T-helper 1 cell treated with Interleukin-12 subunit alpha and Interleukin-12 subunit beta and Interleukin-4 antibody, amounts not matched to agents 30 ng/mL and 1 ng/mL, for 36 hours (primary cell): ENCODE results near the gene KIF9. TPM values are rescaled to one million over a fixed set of nuclear protein-coding genes. Genes with fewer than 3 reads are reported as not detected.
"Not testable (repeated sequence)": the region's sequence is repeated elsewhere in the genome, so short reads cannot be mapped to it uniquely, and the experiment has no call there.

Experiments
- intact Hi-C: fragments of 100-400 bp; cut with micrococcal nuclease; formaldehyde crosslinking; loops from one replicate; pipeline ENCODE4 v1.15.1; 2024
- total RNA-seq: library from RNA; stranded (reverse); gene quantifications from 2 replicates; pipeline ENCODE4 v1.2.3, GENCODE V29; 2022

The KIF9 gene
- 2.0 and 3.1 TPM in 2 replicates for total RNA-seq

GRCh38 chr3:47282424-47283192 is at the start of gene KIF9, which contains the start of gene KLHL18:
TSS of gene KIF9 (minus strand) at chr3:47282799. CDS start at chr3:47277374, 5,425 bp downstream.
TSS of gene KLHL18 (plus strand) at chr3:47282944. CDS start at chr3:47282966, 22 bp downstream.
- intact Hi-C loops = loop anchor here (1.0 to 10.0 kb wide), 10 partner anchors 42 to 1594 kb away; partner anchors contain the start of genes IP6K2, NBEAL2, SACM1L and SCAP

DNA sequence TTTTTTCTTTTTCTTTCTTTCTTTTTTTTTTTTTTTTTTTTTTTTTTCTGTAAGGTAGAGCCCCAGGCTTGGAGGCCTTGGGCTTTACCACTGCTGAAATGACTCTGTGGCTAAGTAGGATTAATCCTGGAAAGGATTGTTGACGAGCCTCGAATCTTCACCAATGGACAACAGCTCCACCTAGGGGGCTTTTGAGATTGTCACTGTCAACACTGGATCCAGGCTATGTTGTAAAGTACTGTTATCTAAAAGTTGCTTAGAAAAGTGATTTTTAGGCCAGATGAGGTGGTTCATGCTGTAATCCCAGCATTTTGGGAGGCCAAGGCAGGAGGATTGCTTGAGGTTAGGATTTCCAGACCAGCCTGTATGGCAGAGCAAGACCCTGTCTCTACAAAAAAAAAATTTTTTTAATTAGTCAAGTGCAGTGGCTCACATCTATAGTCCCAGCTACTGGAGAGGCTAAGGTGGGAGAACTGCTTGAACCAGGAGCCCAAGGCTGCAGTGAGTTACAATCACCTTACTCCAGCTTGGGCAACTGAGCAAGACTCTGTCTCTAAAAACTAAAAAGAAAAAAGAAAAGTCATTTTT is 41.8 kb upstream of the KIF9 start:
- intact Hi-C loops = loop anchor here (1.0 to 10.0 kb wide), 8 partner anchors 42 to 619 kb away; partner anchors contain the start of genes KIF9, KLHL18 and SETD2

DNA sequence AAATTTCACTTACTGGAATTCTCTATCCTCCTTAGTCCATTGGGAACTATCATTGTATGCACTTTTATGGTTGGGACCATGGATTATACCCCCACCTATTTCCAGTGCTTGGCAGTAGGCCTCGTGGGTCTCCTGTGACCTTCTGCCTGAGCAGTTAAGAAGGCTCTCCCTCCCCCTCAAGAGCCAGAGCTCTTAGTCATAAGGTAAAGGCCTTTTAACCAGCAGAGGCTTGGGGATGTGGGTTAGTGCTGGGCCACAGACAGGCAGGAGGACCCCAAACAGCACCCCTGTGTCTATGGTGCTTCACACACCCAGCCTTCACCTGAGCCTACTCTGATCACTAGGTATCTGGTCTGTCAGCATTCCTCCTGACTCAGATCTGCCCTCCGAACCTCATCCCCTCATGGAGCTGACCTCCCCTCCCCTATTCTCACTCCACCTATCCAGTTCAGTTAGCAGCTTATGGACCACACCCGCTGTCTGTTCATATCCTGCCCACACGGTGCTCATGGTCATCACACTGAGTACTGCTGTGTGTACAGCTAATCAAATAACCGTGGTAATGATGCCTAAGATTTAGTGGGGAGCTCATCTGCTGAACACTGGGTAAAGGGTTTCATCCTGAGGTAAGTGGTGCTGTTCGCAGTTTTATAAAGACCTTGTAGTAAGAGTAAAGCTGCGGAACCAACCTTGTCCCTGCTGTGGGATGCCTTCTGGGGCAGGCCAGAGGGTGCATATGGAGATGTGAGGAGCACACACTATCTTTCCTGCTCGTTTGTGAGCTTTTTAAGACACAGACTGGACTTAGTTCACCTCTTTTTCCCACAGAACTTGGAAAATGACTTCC is 41.1 kb upstream of the KIF9 start:
- intact Hi-C loops = loop anchor here (1.0 to 10.0 kb wide), 8 partner anchors 41 to 618 kb away; partner anchors contain the start of genes KIF9, KLHL18 and SETD2

DNA sequence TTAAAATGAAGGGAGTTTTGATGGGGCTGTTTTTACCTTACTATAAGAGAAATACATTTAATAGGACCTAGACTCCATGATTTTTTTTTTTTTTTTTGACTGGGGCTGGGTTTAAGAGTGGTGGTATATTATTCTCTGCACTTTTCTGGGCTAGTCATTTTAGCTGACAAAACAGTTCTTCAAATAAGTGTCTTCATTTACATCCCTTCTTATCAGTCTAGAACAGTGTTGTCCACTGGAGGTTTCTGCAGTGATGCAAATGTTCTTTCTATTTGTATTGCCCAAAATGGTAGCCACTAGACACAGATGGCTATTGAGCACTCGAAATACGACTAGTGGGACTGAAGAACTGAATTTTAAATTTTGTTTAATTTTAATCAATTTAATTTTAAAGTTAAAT is 37.4 kb upstream of the KIF9 start:
- intact Hi-C loops = loop anchor here (5.0 to 10.0 kb wide), 2 partner anchors 395 to 473 kb away; no protein-coding TSS in a partner anchor

DNA sequence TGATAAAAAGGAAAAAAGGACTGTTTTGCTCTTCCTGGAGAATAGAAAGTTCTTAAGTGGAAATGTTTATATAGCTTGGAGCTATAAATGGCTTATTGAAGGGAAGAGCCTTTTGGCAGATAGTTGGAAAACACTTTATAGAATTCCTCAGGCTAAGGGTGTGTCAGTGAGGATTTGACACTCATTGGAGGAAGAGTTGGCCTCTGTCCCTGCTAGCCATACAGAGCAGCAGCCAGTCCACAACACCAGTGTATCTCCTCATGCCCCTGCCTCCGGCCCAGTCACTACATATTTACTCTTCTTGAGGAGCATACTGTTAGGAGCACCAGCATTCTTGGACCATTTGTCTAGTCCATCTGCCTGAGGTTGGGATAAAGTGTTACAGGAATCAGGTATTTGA is 36.3 kb upstream of the KIF9 start:
- intact Hi-C loops = no loop called here

DNA sequence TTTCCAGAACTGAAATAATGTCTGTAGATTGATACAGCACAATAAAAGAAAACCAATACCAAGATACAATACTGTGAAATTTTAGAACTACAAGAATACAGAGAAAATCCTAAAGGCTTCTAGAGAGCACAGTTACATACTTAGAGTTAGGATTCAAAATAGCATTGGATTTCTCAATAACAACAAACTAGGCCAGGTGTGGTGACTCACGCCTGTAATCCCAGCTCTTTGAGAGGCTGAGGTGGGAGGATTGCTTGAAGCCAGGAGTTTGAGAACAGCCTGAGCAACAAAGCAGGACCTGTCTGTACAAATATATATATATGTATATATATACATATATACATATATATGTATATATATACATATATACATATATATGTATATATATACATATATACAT is 33.6 kb upstream of the KIF9 start:
- intact Hi-C loops = not testable (repeated sequence)

DNA sequence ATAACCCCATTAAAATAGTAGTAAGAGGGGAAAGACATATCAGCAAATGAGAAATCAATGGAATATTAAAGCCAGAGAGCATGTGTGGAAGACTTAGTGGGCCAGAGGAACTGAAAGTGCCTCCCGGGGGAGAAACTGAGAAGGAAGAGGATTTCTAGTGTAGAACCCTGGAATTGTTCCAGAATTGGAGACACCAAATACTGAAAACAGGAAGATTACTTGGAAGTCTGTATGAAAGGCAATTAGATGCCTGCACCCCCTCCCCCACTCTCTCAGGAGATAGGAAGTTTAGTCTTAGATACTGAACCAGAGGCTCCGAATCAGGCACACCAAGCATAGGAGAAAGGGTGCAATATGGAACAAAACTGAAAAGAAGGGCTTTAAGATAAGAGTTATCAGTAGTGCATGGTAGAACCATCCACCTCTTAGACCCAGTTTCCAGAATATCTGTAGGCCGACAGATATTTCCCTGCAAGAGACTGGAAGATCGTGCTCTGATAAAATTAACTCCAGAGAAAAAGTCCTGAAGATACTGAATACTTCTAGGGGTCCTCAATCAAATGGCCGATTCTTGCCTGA is 32.6 kb upstream of the KIF9 start:
- intact Hi-C loops = no loop called here

GRCh38 chr3:47314056-47314764 is 31.6 kb upstream of the KIF9 start:
- intact Hi-C loops = no loop called here

GRCh38 chr3:47313341-47314055 is 30.9 kb upstream of the KIF9 start:
- intact Hi-C loops = no loop called here

DNA sequence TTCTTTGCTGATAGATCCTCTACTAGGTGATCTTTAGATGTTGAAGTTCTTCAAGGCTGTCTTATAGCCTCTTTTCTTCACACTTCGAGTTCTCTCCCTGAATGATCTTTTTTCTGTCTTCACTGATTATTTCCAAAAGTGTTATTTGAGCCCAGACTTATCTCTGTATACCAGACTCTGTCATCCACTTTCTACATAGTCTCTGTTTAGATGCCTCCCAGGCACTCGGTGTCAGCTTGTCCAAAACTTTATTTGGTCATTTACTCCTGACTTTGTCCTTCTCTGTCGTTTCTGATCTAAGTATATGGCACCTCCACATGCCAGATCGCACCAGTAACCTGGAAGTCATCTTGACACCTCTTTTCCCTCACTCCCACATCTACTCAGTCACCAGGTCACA is 27.8 kb upstream of the KIF9 start:
- intact Hi-C loops = no loop called here

DNA sequence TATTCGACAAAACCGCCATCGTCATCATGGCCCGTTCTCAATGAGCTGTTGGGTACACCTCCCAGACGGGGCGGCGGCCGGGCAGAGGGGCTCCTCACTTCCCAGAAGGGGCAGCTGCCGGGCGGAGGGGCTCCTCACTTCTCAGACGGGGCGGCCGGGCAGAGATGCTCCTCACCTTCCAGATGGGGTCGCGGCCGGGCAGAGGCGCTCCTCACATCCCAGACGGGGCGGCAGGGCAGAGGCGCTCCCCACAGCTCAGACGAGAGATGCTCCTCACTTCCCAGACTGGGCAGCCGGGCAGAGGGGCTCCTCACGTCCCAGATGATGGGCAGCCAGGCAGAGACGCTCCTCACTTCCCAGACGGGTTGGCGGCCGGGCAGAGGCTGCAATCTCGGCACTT is 26.6 kb upstream of the KIF9 start:
- intact Hi-C loops = not testable (repeated sequence)

- intact Hi-C loops = no loop called here
Observed at GRCh38 chr3:47306022-47306421, 23.4 kb upstream of the KIF9 start.

DNA sequence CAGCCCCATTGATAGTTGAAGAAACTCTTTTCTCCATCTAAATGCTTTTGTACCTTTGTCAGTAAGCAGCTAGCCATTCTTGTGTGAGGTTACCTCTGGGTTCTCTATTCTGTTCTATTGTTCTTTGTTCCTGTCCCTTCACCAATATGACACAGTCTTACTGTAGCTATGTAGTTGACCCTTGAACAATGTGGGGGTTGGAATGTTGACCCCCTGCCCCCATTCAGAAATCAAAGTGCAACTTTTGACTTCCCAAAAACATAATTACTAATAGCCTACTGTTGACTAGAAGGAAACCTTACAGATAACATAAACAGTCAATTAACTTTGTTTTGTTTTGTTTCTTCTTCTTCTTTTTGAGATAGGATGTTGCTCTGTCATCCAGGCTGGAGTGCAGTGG is 18.9 kb upstream of the KIF9 start:
- intact Hi-C loops = no loop called here

GRCh38 chr3:47299381-47300318 is 17.1 kb upstream of the KIF9 start:
- intact Hi-C loops = no loop called here

DNA sequence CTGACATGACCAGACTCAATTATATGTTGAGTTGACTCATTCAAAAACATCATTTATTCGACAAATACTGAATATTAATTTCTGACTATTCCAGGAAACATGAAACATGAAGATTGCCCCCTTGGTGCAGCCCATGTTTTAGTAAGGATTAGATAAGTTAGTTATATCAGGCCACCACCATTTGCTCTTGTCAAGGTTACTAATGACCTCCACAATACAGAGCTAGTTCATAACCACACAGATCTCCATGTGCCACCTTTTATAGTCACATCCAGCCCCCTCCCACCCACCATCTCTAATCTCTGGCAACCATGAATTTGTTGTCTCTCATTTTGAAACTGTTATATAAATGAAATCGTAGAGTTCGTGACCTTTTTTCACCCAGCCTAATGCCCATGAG is 15.8 kb upstream of the KIF9 start:
- intact Hi-C loops = no loop called here

DNA sequence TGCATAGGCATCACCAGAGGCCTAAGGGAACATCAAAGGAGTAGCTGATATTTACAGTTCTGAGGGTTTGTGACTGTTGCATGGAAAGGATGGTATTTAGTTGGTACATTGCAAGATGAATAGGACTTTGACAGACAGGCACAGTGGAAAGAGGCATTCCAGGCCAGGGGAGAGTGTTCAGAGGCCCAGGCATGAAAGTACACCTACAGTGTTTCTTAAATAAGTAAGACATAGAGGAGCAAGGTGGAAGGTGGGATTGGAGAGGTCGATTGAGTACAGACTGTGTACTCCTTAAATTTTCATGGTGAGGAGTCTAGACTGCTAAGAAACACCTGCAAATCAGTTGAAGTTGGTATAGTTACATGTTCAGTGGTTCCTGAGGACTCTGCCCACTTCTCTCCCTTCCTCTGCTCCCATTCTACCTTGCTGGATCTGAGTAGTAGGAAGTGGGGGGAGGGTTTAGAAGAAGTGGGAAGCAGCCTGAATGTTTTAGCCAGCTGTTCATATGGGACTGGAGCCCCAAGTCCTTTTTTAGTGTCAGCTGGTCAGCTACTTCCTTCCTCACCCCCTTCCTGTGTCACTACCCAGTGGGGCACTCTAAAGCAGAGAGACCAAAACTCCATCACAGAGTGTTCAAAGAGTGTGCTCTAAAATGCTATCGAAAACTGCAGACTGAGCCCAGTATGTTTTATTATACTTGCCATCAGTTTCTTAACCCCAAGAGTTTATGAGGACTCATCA is 14.1 kb upstream of the KIF9 start:
- intact Hi-C loops = no loop called here

DNA sequence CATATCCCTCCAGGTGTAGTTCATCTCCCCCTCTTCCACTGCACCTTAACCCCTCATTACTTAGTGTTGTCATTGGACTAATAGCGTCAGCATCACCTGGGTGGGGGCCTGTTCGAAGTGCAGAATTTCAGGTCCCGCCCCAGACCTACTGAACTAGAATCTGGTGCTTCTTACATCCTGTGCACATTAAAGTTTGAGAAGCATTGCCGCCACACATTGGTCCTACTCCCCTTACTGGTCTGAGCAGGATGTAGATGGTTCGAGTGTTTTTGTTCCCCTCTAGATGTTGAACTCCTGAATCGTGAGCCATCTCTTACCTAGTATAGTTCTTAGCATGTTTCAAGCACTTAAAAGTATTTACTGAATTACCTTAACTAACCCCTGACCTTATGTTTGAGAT is 13.4 kb upstream of the KIF9 start:
- intact Hi-C loops = no loop called here

- intact Hi-C loops = no loop called here
Observed at GRCh38 chr3:47295322-47295721, 12.7 kb upstream of the KIF9 start.
